ENCODE measurements around the gene KLRC3. TPM values are rescaled to one million over a fixed set of nuclear protein-coding genes. Genes with fewer than 3 reads are reported as not detected.
A peak's percentile ranks its signal among the peaks of the same experiment; 100 is the strongest.
"Not testable (repeated sequence)": the region's sequence is repeated elsewhere in the genome, so short reads cannot be mapped to it uniquely, and the experiment has no call there.

Gene KLRC3
- total and polyA plus RNA-seq, 8 donors, result not detected

DNA sequence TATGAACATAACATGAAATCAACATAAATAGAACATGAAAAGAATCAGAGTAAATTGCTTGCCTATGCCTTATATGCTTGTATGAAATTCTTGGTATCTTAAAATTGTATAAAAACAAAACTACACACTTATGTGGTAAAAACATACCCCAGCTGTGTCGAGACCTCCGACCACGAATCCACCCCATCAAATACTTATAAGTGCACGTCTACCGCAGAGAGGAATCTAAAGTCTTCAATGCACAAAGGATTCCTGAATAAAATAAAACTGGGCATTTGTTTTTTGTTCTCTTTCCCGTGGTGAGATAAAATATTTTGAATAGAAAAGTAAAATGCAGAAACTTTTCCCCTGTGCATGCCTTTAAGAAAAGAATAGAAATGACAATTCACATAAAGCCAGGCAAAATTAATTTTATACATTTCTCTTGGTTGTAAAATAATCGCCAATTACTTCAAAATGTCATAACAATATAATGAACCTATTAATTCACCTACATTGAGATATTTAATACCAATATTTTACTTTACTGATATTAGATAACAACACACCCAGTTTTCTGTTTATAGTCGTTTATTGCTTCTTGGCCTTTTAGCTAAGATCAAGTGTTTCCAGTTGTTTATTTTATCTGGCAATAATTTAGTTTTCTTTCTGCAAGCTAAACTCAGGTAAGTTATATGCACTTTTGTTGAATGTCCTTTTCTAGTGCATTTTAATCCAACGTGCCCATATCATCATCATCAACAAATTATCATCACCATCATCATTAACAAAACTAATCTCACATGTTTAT lies 31.6 kb downstream of the KLRC3 start:
- Histone ChIP-seq H3K27ac (no peak overlapping the region), H3K36me3 (no peaks in the 10 kb centered on the region), H3K4me1 (peaks cover 0 to under 1% (median 0%) of the 10 kb centered on the region in 3 donors), H3K9me3 (no peaks in the 10 kb centered on the region), H3K27me3 (no peaks in the 10 kb centered on the region), H3K4me3 (no peak overlapping the region)
- FAIRE-seq (no peak), DNase-seq (no peak), ATAC-seq (no peak)
- intact Hi-C loops (cut with DNase I), result no loop called here
- WGBS, 2 donors, result 73 to 78% methylated on average over 9 of the region's 9 CpGs
- no peak for TF ChIP-seq CTCF (IDR thresholded peaks at IDR 0.05)

DNA sequence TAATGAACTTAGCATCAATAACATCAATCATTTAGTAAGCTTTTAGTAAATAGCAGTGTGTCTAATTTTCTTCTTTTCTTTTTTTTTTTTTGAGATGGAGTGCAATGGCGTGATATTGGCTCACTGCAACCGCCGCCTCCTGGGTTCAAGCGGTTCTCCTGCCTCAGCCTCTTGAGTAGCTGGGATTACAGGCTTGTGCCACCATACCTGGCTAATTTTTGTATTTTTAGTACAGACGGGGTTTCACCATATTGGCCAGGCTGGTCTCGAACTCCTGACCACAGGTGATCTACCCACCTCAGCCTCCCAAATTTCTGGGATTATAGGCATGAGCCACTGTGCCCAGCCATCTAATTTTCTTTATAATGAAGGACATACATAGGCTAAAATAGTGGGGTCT lies 32.9 kb downstream of the KLRC3 start:
- FAIRE-seq; H3K9me3 ChIP-seq; ATAC-seq; intact Hi-C loops (cut with DNase I); H3K4me3 ChIP-seq; H3K27me3 ChIP-seq; H3K4me1 ChIP-seq; H3K27ac ChIP-seq; DNase-seq; H3K36me3 ChIP-seq: not testable (repeated sequence)
- WGBS, 2 donors, result 88 to 89% methylated on average over 6 of the region's 6 CpGs

GRCh38 chr12:10386857-10387256 lies 33.5 kb downstream of the KLRC3 start:
- FAIRE-seq, result no peak

GRCh38 chr12:10385166-10385613 lies 35.2 kb downstream of the KLRC3 start:
- WGBS, 2 donors, result 51 to 58% methylated on average over 2 of the region's 2 CpGs
- intact Hi-C loops (cut with DNase I), result no loop called here
- no peak for TF ChIP-seq CTCF (IDR thresholded peaks at IDR 0.05)

More at GRCh38 chr12:10386857-10387256, 33.5 kb downstream of the KLRC3 start:
- no peak for TF ChIP-seq CTCF (IDR thresholded peaks at IDR 0.05)
- intact Hi-C loops (cut with DNase I), result no loop called here
- no peaks in the 10 kb centered on the region for H3K9me3 ChIP-seq
- no peak overlapping the region for H3K27ac ChIP-seq
- no peak overlapping the region for H3K4me3 ChIP-seq
- DNase-seq (no peak), ATAC-seq (no peak)
- no peaks in the 10 kb centered on the region for H3K27me3 ChIP-seq
- H3K36me3 ChIP-seq, result no peaks in the 10 kb centered on the region
- peaks cover 0 to 5% (median 0%) of the 10 kb centered on the region in 3 donors for H3K4me1 ChIP-seq
- 41 to 45% methylated on average over 1 of the region's 1 CpG for WGBS, 2 donors

GRCh38 chr12:10384191-10384590 lies 36.2 kb downstream of the KLRC3 start:
- intact Hi-C loops (cut with DNase I), result no loop called here
- DNase-seq (no peak), FAIRE-seq (no peak)

More at GRCh38 chr12:10385166-10385613, 35.2 kb downstream of the KLRC3 start:
- H3K4me1 ChIP-seq, result peaks cover 0 to 5% (median 0%) of the 10 kb centered on the region in 3 donors
- no peaks in the 10 kb centered on the region for H3K36me3 ChIP-seq
- no peak overlapping the region for H3K27ac ChIP-seq
- DNase-seq (no peak), FAIRE-seq (no peak), ATAC-seq (peak in 1 of 4 donors; percentile 37)
- H3K4me3 ChIP-seq, result no peak overlapping the region
- H3K27me3 ChIP-seq, result no peaks in the 10 kb centered on the region
- no peaks in the 10 kb centered on the region for H3K9me3 ChIP-seq

More at GRCh38 chr12:10384191-10384590, 36.2 kb downstream of the KLRC3 start:
- no peaks in the 10 kb centered on the region for H3K9me3 ChIP-seq
- peaks cover 0 to 5% (median 0%) of the 10 kb centered on the region in 3 donors for H3K4me1 ChIP-seq
- H3K36me3 ChIP-seq, result no peaks in the 10 kb centered on the region
- H3K27me3 ChIP-seq, result no peaks in the 10 kb centered on the region
- no peak for TF ChIP-seq CTCF (IDR thresholded peaks at IDR 0.05)
- ATAC-seq, result no peak
- 95 to 96% methylated on average over 3 of the region's 3 CpGs for WGBS, 2 donors
- no peak overlapping the region for H3K27ac ChIP-seq
- no peak overlapping the region for H3K4me3 ChIP-seq

Data from pancreas (tissue), 10 donors.